ENCODE results near the gene FBXO11.

GRCh38 chr2:47751856-47752414 lies 154.4 kb downstream of the FBXO11 start:
- TF ChIP-seq, protein P1, sequence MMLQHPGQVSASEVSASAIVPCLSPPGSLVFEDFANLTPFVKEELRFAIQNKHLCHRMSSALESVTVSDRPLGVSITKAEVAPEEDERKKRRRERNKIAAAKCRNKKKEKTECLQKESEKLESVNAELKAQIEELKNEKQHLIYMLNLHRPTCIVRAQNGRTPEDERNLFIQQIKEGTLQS (CRISPR knock-in tag; conservative IDR thresholded peaks at IDR 0.05): no peak
- TF ChIP-seq, protein P2, sequence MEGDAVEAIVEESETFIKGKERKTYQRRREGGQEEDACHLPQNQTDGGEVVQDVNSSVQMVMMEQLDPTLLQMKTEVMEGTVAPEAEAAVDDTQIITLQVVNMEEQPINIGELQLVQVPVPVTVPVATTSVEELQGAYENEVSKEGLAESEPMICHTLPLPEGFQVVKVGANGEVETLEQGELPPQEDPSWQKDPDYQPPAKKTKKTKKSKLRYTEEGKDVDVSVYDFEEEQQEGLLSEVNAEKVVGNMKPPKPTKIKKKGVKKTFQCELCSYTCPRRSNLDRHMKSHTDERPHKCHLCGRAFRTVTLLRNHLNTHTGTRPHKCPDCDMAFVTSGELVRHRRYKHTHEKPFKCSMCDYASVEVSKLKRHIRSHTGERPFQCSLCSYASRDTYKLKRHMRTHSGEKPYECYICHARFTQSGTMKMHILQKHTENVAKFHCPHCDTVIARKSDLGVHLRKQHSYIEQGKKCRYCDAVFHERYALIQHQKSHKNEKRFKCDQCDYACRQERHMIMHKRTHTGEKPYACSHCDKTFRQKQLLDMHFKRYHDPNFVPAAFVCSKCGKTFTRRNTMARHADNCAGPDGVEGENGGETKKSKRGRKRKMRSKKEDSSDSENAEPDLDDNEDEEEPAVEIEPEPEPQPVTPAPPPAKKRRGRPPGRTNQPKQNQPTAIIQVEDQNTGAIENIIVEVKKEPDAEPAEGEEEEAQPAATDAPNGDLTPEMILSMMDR (IDR thresholded peaks at IDR 0.05): no peak
- no peak for TF ChIP-seq PRRX2 (CRISPR knock-in tag; IDR thresholded peaks at IDR 0.05)
- no peak for TF ChIP-seq USF1 (CRISPR knock-in tag; IDR thresholded peaks at IDR 0.05)
- TF ChIP-seq FOXK1 (CRISPR knock-in tag; IDR thresholded peaks at IDR 0.05): no peak
- no peak for TF ChIP-seq MAX (CRISPR knock-in tag; IDR thresholded peaks at IDR 0.05)
- no peak for TF ChIP-seq TCF7 (CRISPR knock-in tag; IDR thresholded peaks at IDR 0.05; ENCODE audit: low read depth)
- TF ChIP-seq CREB1 (CRISPR knock-in tag; IDR thresholded peaks at IDR 0.05): no peak
- TF ChIP-seq CBFB (CRISPR knock-in tag; IDR thresholded peaks at IDR 0.05; ENCODE audit: low read depth): no peak
